ENCODE results near the gene MAF. TPM values are rescaled to one million over a fixed set of nuclear protein-coding genes. Genes with fewer than 3 reads are reported as not detected.

The MAF gene
- polyA plus RNA-seq, 1 donor (not counting 4 experiments of a cell fraction or from before 2014, with no cell fraction given), result 8.2 TPM

DNA sequence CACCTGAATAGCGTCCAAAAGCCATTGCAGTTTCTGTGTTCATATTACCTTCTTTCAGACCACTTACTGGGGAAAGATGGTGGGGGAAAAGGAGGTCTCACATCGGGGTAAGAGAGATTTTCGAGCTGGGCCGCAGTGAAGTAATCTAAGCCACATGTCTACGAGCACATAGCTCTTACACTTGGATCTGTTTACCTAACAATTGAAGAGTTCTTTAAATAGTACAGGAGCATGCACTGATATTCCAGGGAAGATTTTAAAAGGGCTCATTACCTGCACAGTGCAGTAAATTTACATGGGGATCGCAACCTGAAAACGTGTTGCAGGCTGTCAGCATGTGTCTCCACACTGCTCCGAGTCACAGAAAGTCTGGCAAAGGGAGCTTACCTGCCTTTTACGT lies 12.6 kb downstream of the MAF start:
- Histone ChIP-seq H4K20me1 (ENCODE audit: control insufficient read depth, extremely low read depth, insufficient read depth, low read length) (no peaks in the 10 kb centered on the region), H3K79me2 (ENCODE audit: control insufficient read depth, insufficient read depth, low read length) (no peaks in the 10 kb centered on the region), H3K4me3 (ENCODE audit: control insufficient read depth in 2 of 3, extremely low read depth in 1 of 3, insufficient read depth in 2 of 3, low read depth in 1 of 3, low read length in 3 of 3) (no peak overlapping the region), H3K27me3 (ENCODE audit: control insufficient read depth, extremely low read depth, insufficient read depth, low read length) (peaks cover 11% of the 10 kb centered on the region), H3K4me2 (ENCODE audit: control insufficient read depth, extremely low read depth, insufficient read depth, low read depth, low read length) (no peak overlapping the region), H3K9me1 (ENCODE audit: control insufficient read depth, extremely low read depth, insufficient read depth, low read length) (no peaks in the 10 kb centered on the region), H3K9me3 (ENCODE audit: control insufficient read depth, low read depth, low read length) (no peaks in the 10 kb centered on the region), H3K36me3 (ENCODE audit: control insufficient read depth in 2 of 2, extremely low read depth in 1 of 2, insufficient read depth in 2 of 2, low read length in 2 of 2) (no peaks in the 10 kb centered on the region), H3K27ac (ENCODE audit: control insufficient read depth, insufficient read depth, low read length) (no peak overlapping the region), H3K4me1 (ENCODE audit: control insufficient read depth, extremely low read depth, insufficient read depth, low read length) (no peaks in the 10 kb centered on the region), H3K9ac (ENCODE audit: control insufficient read depth, extremely low read depth, insufficient read depth, low read length) (no peak overlapping the region), H2AFZ (ENCODE audit: control insufficient read depth, low read length) (no peak overlapping the region)
- FAIRE-seq, result no peak
- no peak for DNase-seq (ENCODE audit: low read depth, low spot score)
- TF ChIP-seq, protein P1, sequence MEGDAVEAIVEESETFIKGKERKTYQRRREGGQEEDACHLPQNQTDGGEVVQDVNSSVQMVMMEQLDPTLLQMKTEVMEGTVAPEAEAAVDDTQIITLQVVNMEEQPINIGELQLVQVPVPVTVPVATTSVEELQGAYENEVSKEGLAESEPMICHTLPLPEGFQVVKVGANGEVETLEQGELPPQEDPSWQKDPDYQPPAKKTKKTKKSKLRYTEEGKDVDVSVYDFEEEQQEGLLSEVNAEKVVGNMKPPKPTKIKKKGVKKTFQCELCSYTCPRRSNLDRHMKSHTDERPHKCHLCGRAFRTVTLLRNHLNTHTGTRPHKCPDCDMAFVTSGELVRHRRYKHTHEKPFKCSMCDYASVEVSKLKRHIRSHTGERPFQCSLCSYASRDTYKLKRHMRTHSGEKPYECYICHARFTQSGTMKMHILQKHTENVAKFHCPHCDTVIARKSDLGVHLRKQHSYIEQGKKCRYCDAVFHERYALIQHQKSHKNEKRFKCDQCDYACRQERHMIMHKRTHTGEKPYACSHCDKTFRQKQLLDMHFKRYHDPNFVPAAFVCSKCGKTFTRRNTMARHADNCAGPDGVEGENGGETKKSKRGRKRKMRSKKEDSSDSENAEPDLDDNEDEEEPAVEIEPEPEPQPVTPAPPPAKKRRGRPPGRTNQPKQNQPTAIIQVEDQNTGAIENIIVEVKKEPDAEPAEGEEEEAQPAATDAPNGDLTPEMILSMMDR (optimal IDR thresholded peaks at IDR 0.05 in 1 of 3, IDR thresholded peaks at IDR 0.05 in 1 of 3, conservative IDR thresholded peaks at IDR 0.05 in 1 of 3; ENCODE audit: extremely low read depth in 1 of 3, insufficient read depth in 2 of 3, low read length in 3 of 3), result no peak
- no peak for TF ChIP-seq EZH2 (IDR thresholded peaks at IDR 0.05; ENCODE audit: low read length)
- dilution Hi-C loops (cut with MboI; ENCODE audit: extremely low pct_ligation_motif_present, low sequenced_read_pairs), result no loop called here

- H3K36me3 ChIP-seq (ENCODE audit: control insufficient read depth in 2 of 2, extremely low read depth in 1 of 2, insufficient read depth in 2 of 2, low read length in 2 of 2), result no peaks in the 10 kb centered on the region
- FAIRE-seq (no peak), DNase-seq (ENCODE audit: low read depth, low spot score) (no peak)
- H4K20me1 ChIP-seq (ENCODE audit: control insufficient read depth, extremely low read depth, insufficient read depth, low read length), result no peaks in the 10 kb centered on the region
- no peak overlapping the region for H3K27ac ChIP-seq (ENCODE audit: control insufficient read depth, insufficient read depth, low read length)
- H3K9me1 ChIP-seq (ENCODE audit: control insufficient read depth, extremely low read depth, insufficient read depth, low read length), result no peaks in the 10 kb centered on the region
- no peak overlapping the region for H3K4me2 ChIP-seq (ENCODE audit: control insufficient read depth, extremely low read depth, insufficient read depth, low read depth, low read length)
- H2AFZ ChIP-seq (ENCODE audit: control insufficient read depth, low read length), result no peak overlapping the region
- H3K79me2 ChIP-seq (ENCODE audit: control insufficient read depth, insufficient read depth, low read length), result no peaks in the 10 kb centered on the region
- H3K27me3 ChIP-seq (ENCODE audit: control insufficient read depth, extremely low read depth, insufficient read depth, low read length), result peaks cover 11% of the 10 kb centered on the region
- H3K4me1 ChIP-seq (ENCODE audit: control insufficient read depth, extremely low read depth, insufficient read depth, low read length), result no peaks in the 10 kb centered on the region
- dilution Hi-C loops (cut with MboI; ENCODE audit: extremely low pct_ligation_motif_present, low sequenced_read_pairs), result no loop called here
- TF ChIP-seq, protein P1 (optimal IDR thresholded peaks at IDR 0.05 in 1 of 3, IDR thresholded peaks at IDR 0.05 in 1 of 3, conservative IDR thresholded peaks at IDR 0.05 in 1 of 3; ENCODE audit: extremely low read depth in 1 of 3, insufficient read depth in 2 of 3, low read length in 3 of 3), result no peak
- no peak for TF ChIP-seq EZH2 (IDR thresholded peaks at IDR 0.05; ENCODE audit: low read length)
- no peaks in the 10 kb centered on the region for H3K9me3 ChIP-seq (ENCODE audit: control insufficient read depth, low read depth, low read length)
- H3K9ac ChIP-seq (ENCODE audit: control insufficient read depth, extremely low read depth, insufficient read depth, low read length), result no peak overlapping the region
- no peak overlapping the region for H3K4me3 ChIP-seq (ENCODE audit: control insufficient read depth in 2 of 3, extremely low read depth in 1 of 3, insufficient read depth in 2 of 3, low read depth in 1 of 3, low read length in 3 of 3)
Measured at GRCh38 chr16:79587296-79587695, 13.2 kb downstream of the MAF start.
